Suprapubic skin (tissue), 3 donors: ENCODE results near the gene DCTD.
A peak's percentile ranks its signal among the peaks of the same experiment; 100 is the strongest.

ENCODE experiments used
- EP300 ChIP-seq: sonication (generic); formaldehyde crosslinking; IDR thresholded peaks from one replicate; pipeline ENCODE4 v1.6.1; 2017; ENCODE audit warnings: antibody characterized with exemption
- POLR2A ChIP-seq, 2 donors: fragments of 450-650 bp; IDR thresholded peaks; one replicate each; pipeline ENCODE4 v1.6.1; 2017; ENCODE audit warnings: antibody characterized with exemption in 2 of 2, mild to moderate bottlenecking in 2 of 2, moderate library complexity in 2 of 2
- TF ChIP-seq, protein P1 (sequence below), 2 donors: fragments of 200-600 bp in 1 of 2; fragments of 450-650 bp in 1 of 2; sonication (generic) in 1 of 2; IDR thresholded peaks; one replicate each; pipeline ENCODE4 v1.5.1; 2016 to 2019; ENCODE audit warnings: antibody characterized with exemption in 2 of 2, mild to moderate bottlenecking in 1 of 2, moderate library complexity in 1 of 2

DNA sequence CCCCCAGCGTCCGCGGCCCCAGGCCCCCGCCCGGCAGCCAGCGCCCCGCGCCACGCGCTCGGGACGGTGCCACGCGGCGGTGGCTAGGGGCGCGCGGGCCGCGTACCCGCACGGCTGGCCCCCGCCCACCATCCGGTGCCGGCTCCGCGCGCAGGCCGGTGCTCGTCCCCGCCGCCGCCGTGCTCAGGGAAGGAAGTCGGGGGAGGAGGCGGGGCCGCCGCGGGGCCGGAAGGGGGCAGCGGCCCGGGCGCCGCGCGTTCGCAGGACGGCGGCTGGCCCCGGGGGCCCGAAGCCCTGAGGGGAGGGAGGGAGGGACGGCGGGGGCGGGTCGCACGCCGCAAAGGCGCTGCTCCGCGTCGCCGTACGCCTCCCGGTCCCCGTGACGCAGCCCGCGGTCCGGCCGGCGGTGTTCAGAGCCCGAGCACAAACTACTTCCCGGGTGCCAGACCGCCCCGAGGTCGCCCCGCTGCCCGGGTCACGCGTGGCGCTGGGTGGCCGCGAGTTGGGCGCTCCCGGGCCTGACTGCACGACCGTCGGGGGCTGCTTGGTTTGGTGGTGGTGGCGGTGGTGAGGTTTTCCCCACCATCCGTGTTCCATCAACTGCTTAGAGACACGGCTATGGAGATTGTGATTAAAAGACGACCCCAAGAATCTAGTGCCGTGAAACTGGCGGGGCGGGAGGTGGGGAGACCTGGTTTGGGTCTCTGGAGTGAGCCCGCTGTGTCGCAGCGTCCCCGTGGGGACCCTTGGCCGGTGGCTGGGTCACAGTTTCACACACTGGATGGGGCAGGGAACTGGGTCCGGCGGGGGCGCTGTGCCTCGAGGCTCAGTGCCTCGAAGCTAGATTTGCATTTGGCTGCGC lies at the start of gene DCTD:
- TF ChIP-seq, protein P1, sequence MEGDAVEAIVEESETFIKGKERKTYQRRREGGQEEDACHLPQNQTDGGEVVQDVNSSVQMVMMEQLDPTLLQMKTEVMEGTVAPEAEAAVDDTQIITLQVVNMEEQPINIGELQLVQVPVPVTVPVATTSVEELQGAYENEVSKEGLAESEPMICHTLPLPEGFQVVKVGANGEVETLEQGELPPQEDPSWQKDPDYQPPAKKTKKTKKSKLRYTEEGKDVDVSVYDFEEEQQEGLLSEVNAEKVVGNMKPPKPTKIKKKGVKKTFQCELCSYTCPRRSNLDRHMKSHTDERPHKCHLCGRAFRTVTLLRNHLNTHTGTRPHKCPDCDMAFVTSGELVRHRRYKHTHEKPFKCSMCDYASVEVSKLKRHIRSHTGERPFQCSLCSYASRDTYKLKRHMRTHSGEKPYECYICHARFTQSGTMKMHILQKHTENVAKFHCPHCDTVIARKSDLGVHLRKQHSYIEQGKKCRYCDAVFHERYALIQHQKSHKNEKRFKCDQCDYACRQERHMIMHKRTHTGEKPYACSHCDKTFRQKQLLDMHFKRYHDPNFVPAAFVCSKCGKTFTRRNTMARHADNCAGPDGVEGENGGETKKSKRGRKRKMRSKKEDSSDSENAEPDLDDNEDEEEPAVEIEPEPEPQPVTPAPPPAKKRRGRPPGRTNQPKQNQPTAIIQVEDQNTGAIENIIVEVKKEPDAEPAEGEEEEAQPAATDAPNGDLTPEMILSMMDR (IDR thresholded peaks at IDR 0.05) = no peak
- TF ChIP-seq EP300 = no peak
- peak in 1 of 2 donors; percentile 61 for TF ChIP-seq POLR2A (IDR thresholded peaks at IDR 0.05)
